ENCODE data around the gene HRAS.

The HRAS gene

GRCh38 chr11:507727-508515, 27.5 kb downstream of the HRAS start:
- no peak for DNase-seq (ENCODE audit: low read depth)

GRCh38 chr11:506995-507726, 28.2 kb downstream of the HRAS start, which contains the start of gene RNH1:
Gene RNH1, minus strand, starts transcription at chr11:507242. Its CDS starts 5,080 bp downstream, at chr11:502162.
- DNase-seq (ENCODE audit: low read depth), result peak; percentile 99

GRCh38 chr11:506238-506994, 29.0 kb downstream of the HRAS start:
- DNase-seq (ENCODE audit: low read depth), result peak; percentile 95

- no peak for DNase-seq (ENCODE audit: low read depth)
Observed at GRCh38 chr11:504994-505344, 30.4 kb downstream of the HRAS start.

GRCh38 chr11:504053-504993, 31.1 kb downstream of the HRAS start:
- no peak for DNase-seq (ENCODE audit: low read depth)

- no peak for DNase-seq (ENCODE audit: low read depth)
Observed at GRCh38 chr11:503179-503981, 32.0 kb downstream of the HRAS start.

- DNase-seq (ENCODE audit: low read depth), result no peak
Observed at GRCh38 chr11:502288-503178, 32.8 kb downstream of the HRAS start.

- no peak for DNase-seq (ENCODE audit: low read depth)
Observed at GRCh38 chr11:501683-502287, 33.6 kb downstream of the HRAS start.

GRCh38 chr11:501001-501682, 34.2 kb downstream of the HRAS start:
- DNase-seq (ENCODE audit: low read depth), result no peak

GRCh38 chr11:499201-500076, 35.9 kb downstream of the HRAS start:
- no peak for DNase-seq (ENCODE audit: low read depth)

GRCh38 chr11:498297-499181, 36.8 kb downstream of the HRAS start:
- no peak for DNase-seq (ENCODE audit: low read depth)

- DNase-seq (ENCODE audit: low read depth), result no peak
Observed at GRCh38 chr11:497565-498296, 37.6 kb downstream of the HRAS start.

GRCh38 chr11:496834-497564, 38.4 kb downstream of the HRAS start:
- DNase-seq (ENCODE audit: low read depth), result no peak

GRCh38 chr11:495537-495931, 39.8 kb downstream of the HRAS start:
- no peak for DNase-seq (ENCODE audit: low read depth)
